WTC11 (cell line): ENCODE measurements around the gene RCN2.

Experiments
- ATF3 ChIP-seq: sonication (generic); formaldehyde crosslinking; conservative IDR thresholded peaks from 2 replicates; pipeline ENCODE4 v1.8.1; 2022; ENCODE audit warnings: mild to moderate bottlenecking, missing genetic modification reagents
- CTCF ChIP-seq: fragments of 200-600 bp; IDR thresholded peaks from 2 replicates; pipeline ENCODE4 v1.8.0; 2022; ENCODE audit warnings: antibody characterized with exemption
- GTF2I ChIP-seq: fragments of 250-450 bp; sonication (Bioruptor Pico); conservative IDR thresholded peaks from 2 replicates; pipeline ENCODE4 v1.4.0; 2021; ENCODE audit warnings: mild to moderate bottlenecking
- JUN ChIP-seq: sonication (generic); formaldehyde crosslinking; IDR thresholded peaks from 2 replicates; pipeline ENCODE4 v1.8.0; 2023; ENCODE audit warnings: mild to moderate bottlenecking, missing genetic modification reagents
- KAT7 ChIP-seq: sonication (generic); formaldehyde crosslinking; IDR thresholded peaks from 2 replicates; pipeline ENCODE4 v1.8.1; 2023; ENCODE audit warnings: missing genetic modification reagents, mild to moderate bottlenecking, borderline replicate concordance
- NFE2L1 ChIP-seq: sonication (generic); formaldehyde crosslinking; IDR thresholded peaks from 2 replicates; pipeline ENCODE4 v1.8.1; 2023; ENCODE audit warnings: missing genetic modification reagents
- NR1H2 ChIP-seq: sonication (generic); formaldehyde crosslinking; IDR thresholded peaks from 2 replicates; pipeline ENCODE4 v1.9.0; 2021; ENCODE audit warnings: mild to moderate bottlenecking, moderate library complexity, missing genetic modification reagents
- NR3C1 ChIP-seq: sonication (generic); formaldehyde crosslinking; conservative IDR thresholded peaks from 2 replicates; pipeline ENCODE4 v1.8.1; 2023; ENCODE audit warnings: low read depth, mild to moderate bottlenecking, missing genetic modification reagents
- SP1 ChIP-seq: sonication (generic); formaldehyde crosslinking; conservative IDR thresholded peaks from 2 replicates; pipeline ENCODE4 v1.8.1; 2022; ENCODE audit warnings: missing genetic modification reagents
- TCF7 ChIP-seq: sonication (generic); formaldehyde crosslinking; IDR thresholded peaks from 2 replicates; pipeline ENCODE4 v1.8.0; 2022; ENCODE audit warnings: mild to moderate bottlenecking, low read depth, missing genetic modification reagents, moderate library complexity
- TEAD4 ChIP-seq: sonication (generic); formaldehyde crosslinking; IDR thresholded peaks from 2 replicates; pipeline ENCODE4 v1.8.0; 2022; ENCODE audit warnings: mild to moderate bottlenecking, missing genetic modification reagents
- TF ChIP-seq, protein P1 (sequence below): sonication (generic); formaldehyde crosslinking; IDR thresholded peaks from 2 replicates; pipeline ENCODE4 v1.8.0; 2022; ENCODE audit warnings: missing genetic modification reagents
- TF ChIP-seq, protein P2 (sequence below): sonication (generic); formaldehyde crosslinking; IDR thresholded peaks from 2 replicates; pipeline ENCODE4 v1.8.0; 2022; ENCODE audit warnings: mild to moderate bottlenecking, missing genetic modification reagents

DNA sequence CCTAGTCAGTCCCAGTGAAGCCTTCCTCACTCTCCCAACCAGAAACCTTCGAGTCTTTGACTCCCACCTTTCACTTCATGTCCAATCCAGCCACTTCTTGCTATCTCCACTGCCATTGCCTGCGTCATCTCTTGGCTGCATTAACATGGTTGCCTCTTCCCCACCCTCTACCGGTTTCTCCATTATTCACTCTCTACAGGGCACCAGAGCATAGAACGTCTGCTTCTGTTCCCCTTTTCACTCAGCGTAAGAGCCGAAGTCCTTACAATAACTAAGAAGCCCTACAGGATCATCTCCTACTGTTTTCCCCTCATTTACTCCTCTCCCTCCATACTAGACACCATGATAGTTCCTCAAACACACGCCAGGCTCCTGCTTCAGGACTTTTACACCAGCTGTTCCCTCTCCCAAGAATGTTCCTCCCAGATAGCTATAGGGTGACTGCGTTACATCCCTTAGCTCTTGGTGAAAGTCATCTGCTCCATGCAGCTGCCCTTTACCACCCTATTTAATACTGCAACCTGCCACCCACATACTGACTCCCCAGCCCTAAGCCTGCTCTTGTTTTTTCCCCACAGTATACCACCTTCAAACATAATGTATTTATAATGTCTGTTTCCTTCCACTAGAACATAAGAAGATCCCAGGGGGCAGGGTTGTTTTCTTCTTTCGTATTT, 30.9 kb downstream of the RCN2 start:
- TF ChIP-seq NFE2L1 (CRISPR knock-in tag), result no peak
- no peak for TF ChIP-seq JUN
- no peak for TF ChIP-seq ATF3 (CRISPR knock-in tag)
- TF ChIP-seq TCF7 (CRISPR knock-in tag), result no peak
- TF ChIP-seq, protein P1, sequence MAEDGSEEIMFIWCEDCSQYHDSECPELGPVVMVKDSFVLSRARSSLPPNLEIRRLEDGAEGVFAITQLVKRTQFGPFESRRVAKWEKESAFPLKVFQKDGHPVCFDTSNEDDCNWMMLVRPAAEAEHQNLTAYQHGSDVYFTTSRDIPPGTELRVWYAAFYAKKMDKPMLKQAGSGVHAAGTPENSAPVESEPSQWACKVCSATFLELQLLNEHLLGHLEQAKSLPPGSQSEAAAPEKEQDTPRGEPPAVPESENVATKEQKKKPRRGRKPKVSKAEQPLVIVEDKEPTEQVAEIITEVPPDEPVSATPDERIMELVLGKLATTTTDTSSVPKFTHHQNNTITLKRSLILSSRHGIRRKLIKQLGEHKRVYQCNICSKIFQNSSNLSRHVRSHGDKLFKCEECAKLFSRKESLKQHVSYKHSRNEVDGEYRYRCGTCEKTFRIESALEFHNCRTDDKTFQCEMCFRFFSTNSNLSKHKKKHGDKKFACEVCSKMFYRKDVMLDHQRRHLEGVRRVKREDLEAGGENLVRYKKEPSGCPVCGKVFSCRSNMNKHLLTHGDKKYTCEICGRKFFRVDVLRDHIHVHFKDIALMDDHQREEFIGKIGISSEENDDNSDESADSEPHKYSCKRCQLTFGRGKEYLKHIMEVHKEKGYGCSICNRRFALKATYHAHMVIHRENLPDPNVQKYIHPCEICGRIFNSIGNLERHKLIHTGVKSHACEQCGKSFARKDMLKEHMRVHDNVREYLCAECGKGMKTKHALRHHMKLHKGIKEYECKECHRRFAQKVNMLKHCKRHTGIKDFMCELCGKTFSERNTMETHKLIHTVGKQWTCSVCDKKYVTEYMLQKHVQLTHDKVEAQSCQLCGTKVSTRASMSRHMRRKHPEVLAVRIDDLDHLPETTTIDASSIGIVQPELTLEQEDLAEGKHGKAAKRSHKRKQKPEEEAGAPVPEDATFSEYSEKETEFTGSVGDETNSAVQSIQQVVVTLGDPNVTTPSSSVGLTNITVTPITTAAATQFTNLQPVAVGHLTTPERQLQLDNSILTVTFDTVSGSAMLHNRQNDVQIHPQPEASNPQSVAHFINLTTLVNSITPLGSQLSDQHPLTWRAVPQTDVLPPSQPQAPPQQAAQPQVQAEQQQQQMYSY (CRISPR knock-in tag), result no peak
- TF ChIP-seq CTCF, result no peak
- TF ChIP-seq, protein P2, sequence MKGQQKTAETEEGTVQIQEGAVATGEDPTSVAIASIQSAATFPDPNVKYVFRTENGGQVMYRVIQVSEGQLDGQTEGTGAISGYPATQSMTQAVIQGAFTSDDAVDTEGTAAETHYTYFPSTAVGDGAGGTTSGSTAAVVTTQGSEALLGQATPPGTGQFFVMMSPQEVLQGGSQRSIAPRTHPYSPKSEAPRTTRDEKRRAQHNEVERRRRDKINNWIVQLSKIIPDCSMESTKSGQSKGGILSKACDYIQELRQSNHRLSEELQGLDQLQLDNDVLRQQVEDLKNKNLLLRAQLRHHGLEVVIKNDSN, result no peak
- no peak for TF ChIP-seq GTF2I (CRISPR knock-in tag)
- no peak for TF ChIP-seq SP1 (CRISPR knock-in tag)
- no peak for TF ChIP-seq NR3C1
- no peak for TF ChIP-seq TEAD4 (CRISPR knock-in tag)
- TF ChIP-seq NR1H2 (CRISPR knock-in tag), result no peak
- no peak for TF ChIP-seq KAT7
